Endothelial cell of umbilical vein (primary cell): ENCODE data around the gene MAN2B2.

Experiments
- POLR2A ChIP-seq: IDR thresholded peaks from 2 replicates; pipeline ENCODE4 v1.6.1; 2012; ENCODE audit warnings: low read depth, mild to moderate bottlenecking, control low read depth, low read length
- TF ChIP-seq, protein P1 (sequence below), 2 donors: IDR thresholded peaks; 1 replicate in 1 of 2; 2 replicates in 1 of 2; pipeline ENCODE4 v1.5.1; 2011; ENCODE audit warnings: low read length in 2 of 2, mild to moderate bottlenecking in 2 of 2, moderate library complexity in 2 of 2, control low read depth in 1 of 2, inconsistent platforms in 1 of 2, low read depth in 1 of 2; ENCODE audit not compliant: insufficient read depth in 1 of 2; ENCODE audit errors: extremely low read depth in 1 of 2

DNA sequence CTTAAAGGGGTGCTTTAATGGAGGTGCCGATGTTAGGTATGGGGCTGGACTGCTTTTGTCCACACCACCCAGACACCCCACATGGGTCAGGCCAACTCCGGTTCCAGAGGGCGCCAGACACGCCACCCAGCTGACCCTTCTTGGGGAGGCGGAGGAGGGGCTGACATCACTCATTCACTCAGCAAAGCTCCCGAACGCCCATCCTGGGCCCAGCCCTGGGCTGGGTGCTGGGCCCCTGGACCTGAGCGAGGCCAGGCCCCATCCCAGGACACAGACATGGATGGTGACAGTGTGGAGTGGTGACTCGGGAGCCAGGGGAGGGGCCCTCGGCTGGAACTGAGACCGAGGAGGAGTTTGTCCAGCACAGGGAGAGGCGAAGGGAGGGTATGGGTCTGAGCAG is 28.1 kb downstream of the MAN2B2 start:
- TF ChIP-seq, protein P1, sequence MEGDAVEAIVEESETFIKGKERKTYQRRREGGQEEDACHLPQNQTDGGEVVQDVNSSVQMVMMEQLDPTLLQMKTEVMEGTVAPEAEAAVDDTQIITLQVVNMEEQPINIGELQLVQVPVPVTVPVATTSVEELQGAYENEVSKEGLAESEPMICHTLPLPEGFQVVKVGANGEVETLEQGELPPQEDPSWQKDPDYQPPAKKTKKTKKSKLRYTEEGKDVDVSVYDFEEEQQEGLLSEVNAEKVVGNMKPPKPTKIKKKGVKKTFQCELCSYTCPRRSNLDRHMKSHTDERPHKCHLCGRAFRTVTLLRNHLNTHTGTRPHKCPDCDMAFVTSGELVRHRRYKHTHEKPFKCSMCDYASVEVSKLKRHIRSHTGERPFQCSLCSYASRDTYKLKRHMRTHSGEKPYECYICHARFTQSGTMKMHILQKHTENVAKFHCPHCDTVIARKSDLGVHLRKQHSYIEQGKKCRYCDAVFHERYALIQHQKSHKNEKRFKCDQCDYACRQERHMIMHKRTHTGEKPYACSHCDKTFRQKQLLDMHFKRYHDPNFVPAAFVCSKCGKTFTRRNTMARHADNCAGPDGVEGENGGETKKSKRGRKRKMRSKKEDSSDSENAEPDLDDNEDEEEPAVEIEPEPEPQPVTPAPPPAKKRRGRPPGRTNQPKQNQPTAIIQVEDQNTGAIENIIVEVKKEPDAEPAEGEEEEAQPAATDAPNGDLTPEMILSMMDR (IDR thresholded peaks at IDR 0.05; ENCODE audit: extremely low read depth in 1 of 2, insufficient read depth in 1 of 2, low read depth in 1 of 2, low read length in 2 of 2): no peak
- no peak for TF ChIP-seq POLR2A
